Measurements from ENCODE around the gene GNAL.

DNA sequence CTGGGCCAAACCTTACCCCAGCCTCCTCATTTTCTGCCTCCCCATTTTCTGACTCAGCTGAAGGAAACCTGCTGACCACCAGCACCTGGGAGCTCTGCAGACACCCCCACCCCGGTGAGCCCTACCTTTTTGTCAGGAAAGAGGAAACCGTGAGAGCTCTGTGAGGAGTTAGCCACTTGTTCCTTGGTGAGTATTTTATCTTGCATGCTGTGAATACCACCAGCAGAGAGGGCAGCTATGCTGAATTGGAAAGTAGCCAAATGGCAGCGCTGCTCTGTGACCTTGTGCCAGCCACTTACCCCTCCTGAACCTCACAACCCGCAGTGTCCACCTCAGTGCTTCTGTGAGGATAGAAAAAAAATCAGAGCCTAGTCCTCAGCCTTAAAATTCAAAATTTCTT is 216.5 kb downstream of the GNAL start:
- TF ChIP-seq, protein P1, sequence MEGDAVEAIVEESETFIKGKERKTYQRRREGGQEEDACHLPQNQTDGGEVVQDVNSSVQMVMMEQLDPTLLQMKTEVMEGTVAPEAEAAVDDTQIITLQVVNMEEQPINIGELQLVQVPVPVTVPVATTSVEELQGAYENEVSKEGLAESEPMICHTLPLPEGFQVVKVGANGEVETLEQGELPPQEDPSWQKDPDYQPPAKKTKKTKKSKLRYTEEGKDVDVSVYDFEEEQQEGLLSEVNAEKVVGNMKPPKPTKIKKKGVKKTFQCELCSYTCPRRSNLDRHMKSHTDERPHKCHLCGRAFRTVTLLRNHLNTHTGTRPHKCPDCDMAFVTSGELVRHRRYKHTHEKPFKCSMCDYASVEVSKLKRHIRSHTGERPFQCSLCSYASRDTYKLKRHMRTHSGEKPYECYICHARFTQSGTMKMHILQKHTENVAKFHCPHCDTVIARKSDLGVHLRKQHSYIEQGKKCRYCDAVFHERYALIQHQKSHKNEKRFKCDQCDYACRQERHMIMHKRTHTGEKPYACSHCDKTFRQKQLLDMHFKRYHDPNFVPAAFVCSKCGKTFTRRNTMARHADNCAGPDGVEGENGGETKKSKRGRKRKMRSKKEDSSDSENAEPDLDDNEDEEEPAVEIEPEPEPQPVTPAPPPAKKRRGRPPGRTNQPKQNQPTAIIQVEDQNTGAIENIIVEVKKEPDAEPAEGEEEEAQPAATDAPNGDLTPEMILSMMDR (IDR thresholded peaks at IDR 0.05): no peak
- TF ChIP-seq POLR2AphosphoS5 (IDR thresholded peaks at IDR 0.05) (no peak), POLR2A (IDR thresholded peaks at IDR 0.05) (no peak)

Data from sigmoid colon (tissue), 4 donors.